ENCODE measurements around the gene SCMH1. TPM values are rescaled to one million over a fixed set of nuclear protein-coding genes. Genes with fewer than 3 reads are reported as not detected.

The SCMH1 gene
- total RNA-seq, 1 experiment from 2014 or later: 39.5 TPM

DNA sequence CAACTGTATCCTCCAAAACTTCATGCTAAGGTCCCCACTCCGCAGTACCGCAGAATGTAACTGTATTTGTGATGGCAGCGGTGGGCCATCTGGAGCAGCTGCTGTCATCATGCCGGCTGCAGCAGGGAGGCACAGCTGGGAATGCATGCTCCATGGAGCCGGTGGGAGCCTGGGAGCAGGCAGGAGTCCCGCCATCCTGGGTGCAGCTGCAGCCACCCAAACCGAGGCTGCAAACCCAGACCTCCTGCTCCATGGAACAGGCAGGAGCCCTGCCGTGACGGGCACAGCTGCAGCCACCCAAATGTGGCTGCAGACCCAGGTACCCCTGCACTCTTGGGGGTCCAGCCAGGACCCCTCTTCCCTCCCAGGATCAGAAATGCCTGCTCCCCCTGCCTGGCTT lies 80.3 kb downstream of the SCMH1 start:
- Histone ChIP-seq H3F3A (ENCODE audit: insufficient read depth, low read depth) (no peaks in the 10 kb centered on the region), H3K4me1 (replicated peaks; ENCODE audit: insufficient read depth) (no peaks in the 10 kb centered on the region), H3K4me2 (no peak overlapping the region), H3K27me3 (ENCODE audit: insufficient read depth, low read depth) (no peaks in the 10 kb centered on the region), H3K4me3 (no peak overlapping the region), H3K27ac (no peak overlapping the region), H4K20me1 (ENCODE audit: insufficient read depth) (no peaks in the 10 kb centered on the region), H3K79me2 (ENCODE audit: low read depth) (no peaks in the 10 kb centered on the region), H3K9me3 (ENCODE audit: insufficient read depth, low read depth) (no peaks in the 10 kb centered on the region), H2AFZ (no peak overlapping the region), H3K9me2 (ENCODE audit: insufficient read depth) (no peaks in the 10 kb centered on the region), H3K36me3 (ENCODE audit: low read depth) (0 out of 2 replicates have a peak, but pooled peaks cover under 1% of the 10 kb centered on the region)
- intact Hi-C loops (cut with micrococcal nuclease; ENCODE audit: unreplicated experiment): no loop called here
- TF ChIP-seq, protein P1, sequence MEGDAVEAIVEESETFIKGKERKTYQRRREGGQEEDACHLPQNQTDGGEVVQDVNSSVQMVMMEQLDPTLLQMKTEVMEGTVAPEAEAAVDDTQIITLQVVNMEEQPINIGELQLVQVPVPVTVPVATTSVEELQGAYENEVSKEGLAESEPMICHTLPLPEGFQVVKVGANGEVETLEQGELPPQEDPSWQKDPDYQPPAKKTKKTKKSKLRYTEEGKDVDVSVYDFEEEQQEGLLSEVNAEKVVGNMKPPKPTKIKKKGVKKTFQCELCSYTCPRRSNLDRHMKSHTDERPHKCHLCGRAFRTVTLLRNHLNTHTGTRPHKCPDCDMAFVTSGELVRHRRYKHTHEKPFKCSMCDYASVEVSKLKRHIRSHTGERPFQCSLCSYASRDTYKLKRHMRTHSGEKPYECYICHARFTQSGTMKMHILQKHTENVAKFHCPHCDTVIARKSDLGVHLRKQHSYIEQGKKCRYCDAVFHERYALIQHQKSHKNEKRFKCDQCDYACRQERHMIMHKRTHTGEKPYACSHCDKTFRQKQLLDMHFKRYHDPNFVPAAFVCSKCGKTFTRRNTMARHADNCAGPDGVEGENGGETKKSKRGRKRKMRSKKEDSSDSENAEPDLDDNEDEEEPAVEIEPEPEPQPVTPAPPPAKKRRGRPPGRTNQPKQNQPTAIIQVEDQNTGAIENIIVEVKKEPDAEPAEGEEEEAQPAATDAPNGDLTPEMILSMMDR (conservative IDR thresholded peaks at IDR 0.05): no peak
- no peak for TF ChIP-seq EZH2 (IDR thresholded peaks at IDR 0.05; ENCODE audit: low read depth)
- POLR2A ChIA-PET (ENCODE audit: unreplicated experiment): no interaction called here
- CTCF ChIA-PET: no interaction called here
- DNase-seq: no peak
- no TSS peak for BruUV-seq (replicated peaks)

DNA sequence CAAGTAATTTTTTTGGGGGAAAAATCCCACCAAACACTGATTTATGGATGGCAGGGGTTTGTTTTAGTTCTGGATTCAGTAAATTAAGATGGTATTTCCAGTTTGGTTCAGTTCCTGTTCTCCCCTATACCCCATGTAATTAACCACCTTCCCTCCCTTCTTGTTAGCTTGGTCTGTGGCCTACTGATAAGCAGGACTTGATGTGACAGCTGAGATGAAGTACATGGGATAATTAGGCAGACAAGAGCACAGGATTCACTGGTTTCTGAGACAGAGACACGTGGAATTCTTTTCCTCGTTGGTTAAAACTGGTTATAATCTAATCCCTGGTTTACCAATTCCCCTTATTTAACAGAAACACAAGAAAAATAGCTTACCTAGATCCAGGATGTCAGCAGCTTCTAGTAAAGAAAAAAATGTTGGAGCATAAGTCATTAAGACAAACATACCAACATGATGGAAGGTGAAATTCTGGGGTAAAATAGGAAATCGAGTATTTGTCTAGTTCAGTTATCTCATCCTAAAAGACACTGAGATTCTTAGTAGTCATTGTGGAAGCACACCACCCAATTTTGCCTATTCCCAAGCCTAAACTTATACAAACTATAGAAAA lies 81.5 kb downstream of the SCMH1 start:
- no peaks in the 10 kb centered on the region for H3K9me3 ChIP-seq (ENCODE audit: insufficient read depth, low read depth)
- H3K27me3 ChIP-seq (ENCODE audit: insufficient read depth, low read depth): no peaks in the 10 kb centered on the region
- intact Hi-C loops (cut with micrococcal nuclease; ENCODE audit: unreplicated experiment): no loop called here
- no peaks in the 10 kb centered on the region for H3K79me2 ChIP-seq (ENCODE audit: low read depth)
- no peaks in the 10 kb centered on the region for H3K36me3 ChIP-seq (ENCODE audit: low read depth)
- H3K27ac ChIP-seq: no peak overlapping the region
- no peak overlapping the region for H2AFZ ChIP-seq
- H3K4me2 ChIP-seq: no peak overlapping the region
- H3K9me2 ChIP-seq (ENCODE audit: insufficient read depth): no peaks in the 10 kb centered on the region
- TF ChIP-seq, protein P1 (conservative IDR thresholded peaks at IDR 0.05): no peak
- TF ChIP-seq EZH2 (IDR thresholded peaks at IDR 0.05; ENCODE audit: low read depth): no peak
- no peak overlapping the region for H3K4me3 ChIP-seq
- 0 out of 2 replicates have a peak, but pooled peaks cover 4% of the 10 kb centered on the region for H3F3A ChIP-seq (ENCODE audit: insufficient read depth, low read depth)
- no peaks in the 10 kb centered on the region for H4K20me1 ChIP-seq (ENCODE audit: insufficient read depth)
- no peak for DNase-seq
- BruUV-seq (replicated peaks): no TSS peak
- H3K4me1 ChIP-seq (replicated peaks; ENCODE audit: insufficient read depth): peaks cover 8% of the 10 kb centered on the region; the same call in 1 of the 2 replicates
- ChIA-PET CTCF (no interaction called here), POLR2A (ENCODE audit: unreplicated experiment) (no interaction called here)

DNA sequence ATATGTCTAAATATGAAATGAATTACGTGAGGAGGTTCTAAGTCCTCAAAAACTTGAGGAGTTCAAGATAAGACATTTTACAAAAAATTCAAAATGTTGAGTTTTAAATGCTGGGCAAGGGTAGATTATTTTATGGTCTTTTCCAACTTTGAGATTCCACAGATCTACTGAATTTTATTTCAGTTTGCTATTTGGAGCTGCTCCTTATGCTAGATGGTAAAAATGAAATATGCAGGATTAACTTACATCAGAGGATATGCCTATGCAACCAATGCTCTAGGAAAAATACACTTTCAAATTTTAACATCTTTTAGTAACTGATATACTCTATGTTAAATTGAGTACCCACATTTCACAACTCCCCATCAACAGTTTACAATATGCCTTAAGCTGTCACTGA lies 83.1 kb downstream of the SCMH1 start:
- no TSS peak for BruUV-seq (replicated peaks)
- 0 out of 2 replicates have a peak, but pooled peaks cover 4% of the 10 kb centered on the region for H3F3A ChIP-seq (ENCODE audit: insufficient read depth, low read depth)
- no peak for TF ChIP-seq EZH2 (IDR thresholded peaks at IDR 0.05; ENCODE audit: low read depth)
- TF ChIP-seq, protein P1 (conservative IDR thresholded peaks at IDR 0.05): no peak
- H3K79me2 ChIP-seq (ENCODE audit: low read depth): no peaks in the 10 kb centered on the region
- H3K4me3 ChIP-seq: no peak overlapping the region
- ChIA-PET POLR2A (ENCODE audit: unreplicated experiment) (no interaction called here), CTCF (no interaction called here)
- intact Hi-C loops (cut with micrococcal nuclease; ENCODE audit: unreplicated experiment): no loop called here
- H4K20me1 ChIP-seq (ENCODE audit: insufficient read depth): no peaks in the 10 kb centered on the region
- H3K4me2 ChIP-seq: no peak overlapping the region
- H2AFZ ChIP-seq: no peak overlapping the region
- H3K9me3 ChIP-seq (ENCODE audit: insufficient read depth, low read depth): no peaks in the 10 kb centered on the region
- peaks cover 8% of the 10 kb centered on the region; the same call in 1 of the 2 replicates for H3K4me1 ChIP-seq (replicated peaks; ENCODE audit: insufficient read depth)
- H3K9me2 ChIP-seq (ENCODE audit: insufficient read depth): no peaks in the 10 kb centered on the region
- no peak overlapping the region for H3K27ac ChIP-seq
- H3K36me3 ChIP-seq (ENCODE audit: low read depth): no peaks in the 10 kb centered on the region
- no peaks in the 10 kb centered on the region for H3K27me3 ChIP-seq (ENCODE audit: insufficient read depth, low read depth)
- DNase-seq: no peak
